HG02852 (cell line): Measurements from ENCODE around the gene KIR3DL2.
"Not testable (repeated sequence)": the region's sequence is repeated elsewhere in the genome, so short reads cannot be mapped to it uniquely, and the experiment has no call there.

Experiments
- ATAC-seq: cut with Tn5 transposase; IDR thresholded peaks from one replicate; pipeline ENCODE4 v1.9.1; 2021; ENCODE audit warnings: mild to moderate bottlenecking, moderate library complexity; ENCODE audit not compliant: unreplicated experiment

KIR3DL2 gene

GRCh38 chr19:54850061-54850640 is at the start of gene KIR3DL2:
Gene KIR3DL2, plus strand, starts transcription at chr19:54850443. Its CDS starts 33 bp downstream, at chr19:54850476.
- not testable (repeated sequence) for ATAC-seq

- ATAC-seq = no peak
Measured at GRCh38 chr19:54803410-54803809, 46.8 kb upstream of the KIR3DL2 start, which contains the start of gene KIR2DL4. Gene KIR2DL4, plus strand, starts transcription at chr19:54803610. Its CDS starts 42 bp downstream, at chr19:54803652.

DNA sequence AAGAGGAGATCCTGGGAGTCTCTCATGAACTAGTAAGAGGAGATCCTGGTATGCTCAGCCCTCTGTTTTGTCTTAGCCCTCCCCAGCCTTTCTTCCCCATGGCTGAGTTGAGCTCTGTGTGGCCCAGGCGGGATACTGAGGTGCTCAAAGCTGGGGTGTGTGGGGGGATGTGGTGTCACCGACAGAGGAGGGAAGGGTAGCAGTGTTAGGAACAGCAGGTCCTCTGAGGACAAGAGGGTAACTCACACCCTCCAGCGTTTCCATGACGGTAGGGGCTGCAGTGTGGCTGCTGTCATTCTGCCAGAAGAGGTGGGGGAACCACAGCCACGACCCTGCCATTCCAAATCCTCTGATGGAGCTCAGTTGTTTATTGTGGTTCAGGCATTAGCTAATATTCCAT is 46.1 kb upstream of the KIR3DL2 start:
- ATAC-seq = no peak

- ATAC-seq = no peak
Measured at GRCh38 chr19:54804571-54804970, 45.7 kb upstream of the KIR3DL2 start.

GRCh38 chr19:54805665-54806515 is 44.4 kb upstream of the KIR3DL2 start:
- ATAC-seq = no peak

DNA sequence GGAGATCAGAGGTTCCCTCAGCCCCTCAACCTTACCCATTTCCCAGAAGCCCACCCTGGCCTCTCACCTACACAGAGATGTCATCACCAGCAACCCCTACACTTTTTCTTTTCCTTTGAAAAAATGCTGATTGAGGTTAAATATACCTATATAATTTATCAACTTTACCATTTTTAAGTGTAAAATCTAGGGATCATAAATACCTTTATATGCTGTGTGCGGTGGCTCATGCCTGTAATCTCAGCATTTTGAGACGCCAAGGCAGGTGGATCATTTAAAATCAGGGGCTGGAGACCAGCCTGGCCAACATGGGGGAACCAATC is 43.8 kb upstream of the KIR3DL2 start:
- ATAC-seq = no peak

DNA sequence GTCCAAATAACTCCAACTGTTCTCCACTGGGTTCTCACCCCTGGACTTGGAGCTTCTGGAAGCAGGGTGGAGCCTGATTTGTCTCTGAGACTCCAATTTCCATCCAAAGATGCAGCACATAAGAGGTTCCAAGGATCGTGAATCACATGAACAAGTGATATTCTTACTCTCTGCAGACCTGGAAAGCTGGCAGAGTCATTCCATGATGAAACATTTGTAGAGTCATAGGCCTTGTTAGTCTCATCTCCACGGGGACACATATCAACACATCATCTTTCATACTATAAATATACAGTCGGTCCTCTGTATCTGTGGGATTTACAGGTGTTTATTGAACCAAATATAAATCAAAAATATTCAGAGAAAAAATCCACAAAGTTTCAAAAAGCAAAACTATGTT is 35.7 kb upstream of the KIR3DL2 start:
- ATAC-seq = not testable (repeated sequence)

DNA sequence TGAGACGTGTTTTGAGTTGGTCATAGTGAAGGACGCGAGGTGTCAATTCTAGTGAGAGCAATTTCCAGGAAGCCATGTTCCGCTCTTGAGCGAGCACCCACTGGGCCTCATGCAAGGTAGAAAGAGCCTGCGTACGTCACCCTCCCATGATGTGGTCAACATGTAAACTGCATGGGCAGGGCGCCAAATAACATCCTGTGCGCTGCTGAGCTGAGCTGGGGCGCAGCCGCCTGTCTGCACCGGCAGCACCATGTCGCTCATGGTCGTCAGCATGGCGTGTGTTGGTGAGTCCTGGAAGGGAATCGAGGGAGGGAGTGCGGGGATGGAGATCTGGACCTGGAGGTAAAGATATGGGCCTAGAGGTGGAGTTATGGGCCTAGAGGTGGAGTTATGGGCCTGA is 34.0 kb upstream of the KIR3DL2 start, which contains the start of gene KIR3DL1:
Gene KIR3DL1, plus strand, starts transcription at position 218 of the 400 bp plus-strand sequence.
- ATAC-seq = not testable (repeated sequence)

- no peak for ATAC-seq
Measured at GRCh38 chr19:54817670-54818536, 32.3 kb upstream of the KIR3DL2 start.

- ATAC-seq = not testable (repeated sequence)
Measured at GRCh38 chr19:54824416-54824815, 25.8 kb upstream of the KIR3DL2 start.

DNA sequence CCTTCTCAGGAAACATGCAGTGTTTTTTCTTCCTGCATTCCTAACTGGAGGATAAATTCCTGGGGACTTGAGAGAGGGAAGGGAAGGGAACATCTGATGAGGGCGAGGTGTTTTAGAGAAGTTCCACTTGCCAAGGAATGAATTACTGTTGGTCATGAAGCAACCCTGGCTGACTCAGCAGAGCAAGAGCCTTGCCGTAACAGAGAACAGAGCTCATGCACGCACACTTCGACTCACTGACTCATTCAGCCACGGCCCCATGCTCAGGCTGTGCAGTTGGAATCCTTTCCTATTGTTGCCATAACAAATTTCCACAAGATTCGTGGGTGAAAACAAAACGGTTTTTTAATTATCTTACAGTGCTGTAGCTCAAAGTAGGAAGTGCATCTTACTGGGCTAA is 24.9 kb upstream of the KIR3DL2 start:
- not testable (repeated sequence) for ATAC-seq

GRCh38 chr19:54828064-54828463 is 22.2 kb upstream of the KIR3DL2 start:
- ATAC-seq = not testable (repeated sequence)

GRCh38 chr19:54832496-54832895 is 17.7 kb upstream of the KIR3DL2 start, which contains the start of gene KIR2DS4:
Gene KIR2DS4, plus strand, starts transcription at chr19:54832676.
- not testable (repeated sequence) for ATAC-seq

DNA sequence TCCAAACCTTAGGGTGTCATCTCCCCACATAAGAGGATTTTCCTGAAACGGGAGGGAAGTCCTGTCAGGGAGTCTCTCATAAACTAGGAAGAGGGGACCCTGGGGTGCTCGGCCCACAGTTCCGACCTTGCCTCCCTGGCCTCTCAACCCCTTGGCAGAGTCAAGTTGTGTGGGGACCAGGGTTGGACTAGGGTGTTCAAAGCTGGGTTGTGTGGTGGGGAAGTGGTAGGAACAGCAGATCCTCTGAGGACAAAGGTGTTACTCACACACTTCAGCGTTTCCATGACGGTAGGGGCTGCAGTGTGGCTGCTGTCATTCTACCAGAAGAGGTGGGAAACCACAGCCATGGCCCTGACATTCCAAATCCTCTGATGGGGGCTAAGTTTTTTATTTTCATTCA is 15.1 kb upstream of the KIR3DL2 start:
- not testable (repeated sequence) for ATAC-seq

- ATAC-seq = not testable (repeated sequence)
Measured at GRCh38 chr19:54837522-54837921, 12.7 kb upstream of the KIR3DL2 start.

DNA sequence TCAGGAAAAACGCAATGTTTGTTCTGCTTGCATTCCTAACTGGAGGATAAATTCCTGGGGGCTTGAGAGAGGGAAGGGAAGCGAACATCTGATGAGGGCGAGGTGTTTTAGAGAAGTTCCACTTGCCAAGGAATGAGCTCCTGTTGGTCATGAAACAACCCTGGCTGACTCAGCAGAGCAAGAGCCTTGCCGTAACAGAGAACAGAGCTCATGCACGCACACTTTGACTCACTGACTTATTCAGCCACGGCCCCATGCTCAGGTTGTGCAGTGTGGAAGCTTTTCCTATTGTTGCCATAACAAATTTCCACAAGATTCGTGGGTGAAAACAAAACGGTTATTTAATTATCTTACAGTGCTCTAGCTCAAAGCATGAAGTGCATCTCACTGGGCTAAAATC is 7.1 kb upstream of the KIR3DL2 start:
- ATAC-seq = not testable (repeated sequence)

GRCh38 chr19:54850930-54851329 is 687 bp downstream of the KIR3DL2 start:
- no peak for ATAC-seq

GRCh38 chr19:54851353-54851752 is 1.1 kb downstream of the KIR3DL2 start:
- ATAC-seq = no peak

- not testable (repeated sequence) for ATAC-seq
Measured at GRCh38 chr19:54855241-54855640, 5.0 kb downstream of the KIR3DL2 start.

DNA sequence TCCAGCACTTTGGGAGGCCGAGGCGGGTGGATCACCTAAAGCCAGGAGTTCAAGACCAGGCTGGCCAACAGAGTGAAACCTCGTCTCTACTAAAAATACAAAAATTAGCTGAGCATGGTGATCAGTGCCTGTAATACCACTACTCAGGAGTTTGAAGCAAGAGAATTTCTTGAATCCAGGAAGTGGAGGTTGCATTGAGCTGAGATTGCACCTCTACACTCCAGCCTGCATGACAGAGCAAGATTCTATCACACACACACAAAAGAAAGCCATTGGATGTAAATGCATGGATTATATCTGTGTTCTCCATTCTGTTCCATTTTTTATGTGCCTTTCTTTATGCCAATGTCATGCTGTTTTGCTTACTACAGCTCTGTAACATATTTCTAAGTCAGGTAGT is 8.2 kb downstream of the KIR3DL2 start:
- ATAC-seq = not testable (repeated sequence)

- ATAC-seq = not testable (repeated sequence)
Measured at GRCh38 chr19:54859421-54859820, 9.2 kb downstream of the KIR3DL2 start.
